Natural killer cell (primary cell): Measurements from ENCODE around the gene IGFLR1. TPM values are rescaled to one million over a fixed set of nuclear protein-coding genes. Genes with fewer than 3 reads are reported as not detected.
A peak's percentile ranks its signal among the peaks of the same experiment; 100 is the strongest.

Experiments
- ATAC-seq, 3 donors: fragments of 150-1000 bp in 2 of 3; fragments of 200-7000 bp in 1 of 3; cut with Tn5 transposase; 1 replicate in 1 of 3; 2 replicates in 2 of 3; pipeline ENCODE4 v1.10.0; 2021; ENCODE audit warnings: mild to moderate bottlenecking in 2 of 3, moderate library complexity in 2 of 3
- DNase-seq, 2 donors: peaks; one replicate each; pipeline versions ENCODE4 v3.0.0 to v3.0.0-alpha.2; 2013 to 2021; ENCODE audit warnings: mixed read lengths in 1 of 2
- H3K27ac ChIP-seq: one replicate; pipeline ENCODE4 v1.5.1; 2013; ENCODE audit warnings: mild to moderate bottlenecking, low read length
- H3K27me3 ChIP-seq: one replicate; pipeline ENCODE4 v1.6.1; 2013; ENCODE audit warnings: low read length; ENCODE audit not compliant: control insufficient read depth, insufficient read depth
- H3K36me3 ChIP-seq: one replicate; pipeline ENCODE4 v1.6.1; 2013; ENCODE audit warnings: low read length; ENCODE audit not compliant: control insufficient read depth, insufficient read depth
- H3K4me1 ChIP-seq: one replicate; pipeline ENCODE4 v1.6.1; 2013; ENCODE audit warnings: low read length; ENCODE audit not compliant: control insufficient read depth, insufficient read depth
- H3K4me3 ChIP-seq: one replicate; pipeline ENCODE4 v1.5.1; 2013; ENCODE audit warnings: low read length
- H3K9me3 ChIP-seq: one replicate; pipeline ENCODE4 v1.6.1; 2013; ENCODE audit warnings: low read length; ENCODE audit not compliant: control insufficient read depth, insufficient read depth
- H3K27ac Mint-ChIP-seq, 2 donors: one replicate each; pipeline ENCODE4 v1.8.0; 2022; ENCODE audit warnings: mild to moderate bottlenecking in 2 of 2, mixed read lengths in 2 of 2, moderate library complexity in 1 of 2
- H3K27me3 Mint-ChIP-seq, 2 donors: one replicate each; pipeline ENCODE4 v1.8.0; 2022; ENCODE audit warnings: low read depth in 2 of 2, mixed read lengths in 2 of 2
- H3K36me3 Mint-ChIP-seq: one replicate; pipeline ENCODE4 v1.8.0; 2022; ENCODE audit warnings: mixed read lengths
- H3K4me1 Mint-ChIP-seq, 2 donors: one replicate each; pipeline ENCODE4 v1.8.0; 2022; ENCODE audit warnings: mixed read lengths in 2 of 2
- H3K4me3 Mint-ChIP-seq: one replicate; pipeline ENCODE4 v1.8.0; 2022; ENCODE audit warnings: mild to moderate bottlenecking, moderate library complexity, mixed read lengths
- H3K9me3 Mint-ChIP-seq, 2 donors: one replicate each; pipeline ENCODE4 v1.8.0; 2022; ENCODE audit warnings: mixed read lengths in 2 of 2
- WGBS: methylation state at CpG from one replicate; pipeline ENCODE4 v1.1.7; 2013; ENCODE audit warnings: missing lambda C conversion rate; ENCODE audit not compliant: insufficient coverage; 5-methylcytosine and 5-hydroxymethylcytosine counted together
- intact Hi-C: fragments of 100-400 bp; cut with micrococcal nuclease; formaldehyde crosslinking; loops from one replicate; pipeline ENCODE4 v1.14.2; 2022
- total RNA-seq, 4 donors: library from RNA; stranded (reverse); fragments of 120-200 nt in 1 of 4; gene quantifications; one replicate each; pipeline versions ENCODE4 v1.2.3 to v1.2.4, GENCODE V29; 2013 to 2022
- TF ChIP-seq, protein P1 (sequence below): fragments of 200-600 bp; IDR thresholded peaks from one replicate; pipeline ENCODE4 v1.8.0; 2022; ENCODE audit warnings: antibody characterized with exemption

Gene IGFLR1
- total RNA-seq, 3 donors from 2014 or later (not counting 1 experiment from before 2014, with no cell fraction given) = 57.7 to 75.6 (median 69.6) TPM

DNA sequence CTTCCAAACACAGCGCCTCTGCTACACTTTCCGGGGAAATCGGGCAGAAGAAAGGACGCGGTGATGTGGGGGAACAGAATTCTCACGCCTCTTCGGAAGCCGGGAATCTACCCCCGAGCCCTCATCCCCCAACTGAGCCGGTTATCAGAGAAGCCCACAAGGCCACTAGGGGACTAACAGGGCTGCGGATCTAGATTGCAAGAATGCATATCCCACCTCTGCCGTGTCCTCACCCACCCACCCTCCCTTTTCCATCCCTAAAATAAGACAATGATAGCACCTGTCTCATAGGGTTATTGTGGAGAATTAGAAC, 1.1 kb downstream of the IGFLR1 start:
- Mint-ChIP-seq H3K4me3 (peak overlapping the region; percentile 94), H3K27ac (peak overlapping the region; percentile 96 to 99), H3K36me3 (no peaks in the 10 kb centered on the region), H3K9me3 (no peaks in the 10 kb centered on the region), H3K4me1 (peaks cover 34 to 55% of the 10 kb centered on the region in 2 donors), H3K27me3 (no peaks in the 10 kb centered on the region)
- Histone ChIP-seq H3K4me3 (peak overlapping the region; percentile 67), H3K36me3 (peaks cover 28% of the 10 kb centered on the region), H3K9me3 (no peaks in the 10 kb centered on the region), H3K27ac (peak overlapping the region; percentile 62), H3K4me1 (peaks cover 57% of the 10 kb centered on the region), H3K27me3 (no peaks in the 10 kb centered on the region)
- intact Hi-C loops = loop anchor here (10.0 kb wide), 1 partner anchor 164 kb away; the partner anchor contains the start of genes HCST, NFKBID and TYROBP
- 0% methylated on average over 7 of the region's 12 CpGs for WGBS
- TF ChIP-seq, protein P1, sequence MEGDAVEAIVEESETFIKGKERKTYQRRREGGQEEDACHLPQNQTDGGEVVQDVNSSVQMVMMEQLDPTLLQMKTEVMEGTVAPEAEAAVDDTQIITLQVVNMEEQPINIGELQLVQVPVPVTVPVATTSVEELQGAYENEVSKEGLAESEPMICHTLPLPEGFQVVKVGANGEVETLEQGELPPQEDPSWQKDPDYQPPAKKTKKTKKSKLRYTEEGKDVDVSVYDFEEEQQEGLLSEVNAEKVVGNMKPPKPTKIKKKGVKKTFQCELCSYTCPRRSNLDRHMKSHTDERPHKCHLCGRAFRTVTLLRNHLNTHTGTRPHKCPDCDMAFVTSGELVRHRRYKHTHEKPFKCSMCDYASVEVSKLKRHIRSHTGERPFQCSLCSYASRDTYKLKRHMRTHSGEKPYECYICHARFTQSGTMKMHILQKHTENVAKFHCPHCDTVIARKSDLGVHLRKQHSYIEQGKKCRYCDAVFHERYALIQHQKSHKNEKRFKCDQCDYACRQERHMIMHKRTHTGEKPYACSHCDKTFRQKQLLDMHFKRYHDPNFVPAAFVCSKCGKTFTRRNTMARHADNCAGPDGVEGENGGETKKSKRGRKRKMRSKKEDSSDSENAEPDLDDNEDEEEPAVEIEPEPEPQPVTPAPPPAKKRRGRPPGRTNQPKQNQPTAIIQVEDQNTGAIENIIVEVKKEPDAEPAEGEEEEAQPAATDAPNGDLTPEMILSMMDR = peak; percentile 13
- DNase-seq (peak in 1 of 2 donors; percentile 62), ATAC-seq (no peak)

GRCh38 chr19:35740423-35741202, 1.6 kb downstream of the IGFLR1 start:
- intact Hi-C loops = loop anchor here (1.0 to 10.0 kb wide), 3 partner anchors 23 to 164 kb away; partner anchors contain the start of genes ARHGAP33, HCST, NFKBID and TYROBP
- Mint-ChIP-seq H3K27ac (peak overlapping the region; percentile 96 to 99), H3K27me3 (no peaks in the 10 kb centered on the region), H3K9me3 (no peaks in the 10 kb centered on the region), H3K4me1 (peaks cover 28 to 54% of the 10 kb centered on the region in 2 donors), H3K36me3 (no peaks in the 10 kb centered on the region), H3K4me3 (peak overlapping the region; percentile 94)
- TF ChIP-seq, protein P1 = no peak
- H3K9me3 ChIP-seq = no peaks in the 10 kb centered on the region
- peak; percentile 66 to 84 (median 69) for ATAC-seq
- no peaks in the 10 kb centered on the region for H3K27me3 ChIP-seq
- peaks cover 30% of the 10 kb centered on the region for H3K36me3 ChIP-seq
- H3K4me1 ChIP-seq = peaks cover 51% of the 10 kb centered on the region
- under 1% methylated on average over 63 of the region's 63 CpGs for WGBS
- peak overlapping the region; percentile 67 for H3K4me3 ChIP-seq
- peak; percentile 91 to 97 for DNase-seq
- peak overlapping the region; percentile 62 for H3K27ac ChIP-seq

- no peaks in the 10 kb centered on the region for H3K27me3 Mint-ChIP-seq
- intact Hi-C loops = loop anchor here (1.0 to 10.0 kb wide), 3 partner anchors 23 to 165 kb away; partner anchors contain the start of genes ARHGAP33, HCST, NFKBID and TYROBP
- Histone ChIP-seq H3K4me3 (peak overlapping the region; percentile 67), H3K27ac (peak overlapping the region; percentile 44), H3K27me3 (no peaks in the 10 kb centered on the region), H3K4me1 (peaks cover 50% of the 10 kb centered on the region), H3K9me3 (no peaks in the 10 kb centered on the region), H3K36me3 (peaks cover 34% of the 10 kb centered on the region)
- DNase-seq = no peak
- TF ChIP-seq, protein P1 = no peak
- WGBS = 7% methylated on average over 16 of the region's 16 CpGs
- peak overlapping the region in 1 of 2 donors; percentile 99 for H3K27ac Mint-ChIP-seq
- no peaks in the 10 kb centered on the region for H3K36me3 Mint-ChIP-seq
- peaks cover 23 to 53% of the 10 kb centered on the region in 2 donors for H3K4me1 Mint-ChIP-seq
- peak; percentile 0 to 1 (median 1) for ATAC-seq
- H3K9me3 Mint-ChIP-seq = no peaks in the 10 kb centered on the region
- H3K4me3 Mint-ChIP-seq = peak overlapping the region; percentile 94
These were observed 2.2 kb downstream of the IGFLR1 start for GRCh38 chr19:35740108-35740422.
